HG02938 (cell line): ENCODE measurements around the gene LOC101059915.
"Not testable (repeated sequence)": the region's sequence is repeated elsewhere in the genome, so short reads cannot be mapped to it uniquely, and the experiment has no call there.

ENCODE experiments used
- ATAC-seq: cut with Tn5 transposase; IDR thresholded peaks from one replicate; pipeline ENCODE4 v1.9.1; 2021; ENCODE audit warnings: mild to moderate bottlenecking, moderate library complexity; ENCODE audit not compliant: unreplicated experiment

Gene LOC101059915

GRCh38 chrX:71671043-71671780 lies 3.9 kb downstream of the LOC101059915 start:
- no peak for ATAC-seq

DNA sequence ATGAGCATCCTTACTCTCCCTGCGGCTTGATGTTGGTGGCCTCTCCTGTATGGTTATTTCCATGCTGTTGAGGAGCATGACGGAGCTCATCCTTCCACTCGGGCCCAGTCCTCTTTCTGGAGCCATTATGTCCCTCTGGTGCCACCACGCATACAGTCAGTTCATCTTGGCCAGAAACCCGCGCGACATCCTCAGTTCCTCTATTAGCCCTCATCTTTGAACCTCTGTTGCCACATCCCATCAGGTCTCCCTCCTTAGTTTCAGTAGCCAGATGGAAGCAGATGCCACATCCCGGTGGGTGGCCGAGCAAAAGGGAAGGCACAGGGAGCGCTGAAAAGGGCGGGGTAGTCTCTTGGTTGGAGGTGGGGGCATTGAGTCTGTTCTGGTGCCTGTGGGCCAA lies 4.6 kb downstream of the LOC101059915 start:
- no peak for ATAC-seq

DNA sequence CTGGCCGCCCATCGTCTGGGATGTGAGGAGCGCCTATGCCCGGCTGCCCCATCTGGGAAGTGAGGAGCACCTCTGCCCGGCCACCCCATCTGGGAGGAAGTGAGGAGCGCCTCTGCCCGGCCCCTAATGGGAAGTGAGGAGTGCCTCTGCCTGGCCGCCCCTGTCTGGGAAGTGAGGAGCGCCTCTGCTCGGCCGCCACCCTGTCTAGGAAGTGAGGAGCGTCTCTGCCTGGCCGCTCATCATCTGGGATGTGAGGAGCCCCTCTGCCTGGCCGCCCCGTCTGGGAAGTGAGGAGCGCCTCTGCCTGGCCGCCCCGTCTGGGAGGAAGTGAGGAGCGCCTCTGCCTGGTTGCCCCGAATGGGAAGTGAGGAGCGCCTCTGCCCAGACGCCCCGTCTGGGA lies 8.3 kb downstream of the LOC101059915 start:
- not testable (repeated sequence) for ATAC-seq

DNA sequence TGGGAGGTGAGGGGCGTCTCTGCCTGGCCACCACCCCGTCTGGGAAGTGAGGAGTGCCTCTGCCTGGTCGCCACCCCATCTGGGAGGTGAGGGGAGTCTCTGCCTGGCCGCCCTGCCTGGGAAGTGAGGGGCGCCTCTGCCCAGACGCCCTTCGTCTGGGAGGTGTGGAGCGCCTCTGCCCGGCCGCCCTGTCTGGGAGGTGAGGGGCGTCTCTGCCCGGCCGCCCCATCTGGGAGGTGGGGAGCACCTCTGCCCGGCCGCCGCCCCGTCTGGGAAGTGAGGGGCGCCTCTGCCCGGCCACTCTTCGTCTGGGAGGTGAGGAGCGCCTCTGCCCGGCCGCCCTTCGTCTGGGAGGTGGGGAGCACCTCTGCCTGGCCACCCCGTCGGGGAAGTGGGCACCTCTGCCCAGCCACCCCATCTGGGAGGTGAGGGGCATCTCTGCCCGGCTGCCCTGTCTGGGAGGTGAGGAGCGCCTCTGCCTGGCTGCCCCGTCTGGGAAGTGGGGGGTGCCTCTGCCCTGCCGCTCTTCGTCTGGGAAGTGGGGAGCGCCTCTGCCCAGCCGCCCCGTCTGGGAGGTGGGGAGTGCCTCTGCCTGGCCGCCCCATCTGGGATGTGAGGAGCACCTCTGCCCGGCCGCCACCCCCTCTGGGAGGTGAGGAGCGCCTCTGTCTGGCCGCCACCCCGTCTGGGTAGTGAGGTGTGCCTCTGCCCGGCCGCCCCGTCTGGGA lies 8.9 kb downstream of the LOC101059915 start:
- not testable (repeated sequence) for ATAC-seq

- not testable (repeated sequence) for ATAC-seq
These were observed 9.8 kb downstream of the LOC101059915 start for GRCh38 chrX:71677195-71677594.

DNA sequence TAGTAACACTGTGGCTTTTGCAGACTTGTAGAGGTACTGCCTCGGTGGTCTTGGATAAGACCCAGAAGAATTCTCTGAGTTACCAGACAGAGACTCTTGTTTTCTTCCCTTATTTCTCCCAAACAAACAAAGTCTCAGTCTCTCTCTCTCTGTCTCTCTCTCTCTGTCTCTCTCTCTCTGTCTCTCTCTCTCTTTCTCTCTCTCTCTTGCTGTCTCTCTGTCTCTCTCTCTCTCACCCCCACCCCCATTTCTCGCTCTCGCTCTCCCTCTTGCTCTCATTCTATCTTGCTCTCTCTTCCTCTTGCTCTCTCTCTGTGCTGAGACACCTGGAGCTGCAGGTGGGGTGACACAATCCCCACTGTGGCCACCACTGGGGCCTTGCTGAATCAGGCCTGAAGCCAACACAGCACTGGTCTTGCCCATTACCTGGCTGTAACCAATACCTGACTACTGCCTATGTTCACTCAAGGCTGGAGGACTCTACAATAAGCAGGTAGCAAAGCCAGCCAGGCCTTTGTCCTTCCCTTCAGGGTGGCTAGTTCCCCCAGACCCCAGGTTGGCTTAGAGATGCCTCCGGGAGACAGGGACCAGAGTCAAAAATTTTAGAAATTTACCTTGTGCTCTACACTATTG lies 12.3 kb downstream of the LOC101059915 start:
- ATAC-seq, result no peak

GRCh38 chrX:71696641-71697465 lies 29.5 kb downstream of the LOC101059915 start:
- ATAC-seq, result not testable (repeated sequence)

GRCh38 chrX:71697466-71698298 lies 30.3 kb downstream of the LOC101059915 start:
- ATAC-seq, result not testable (repeated sequence)

DNA sequence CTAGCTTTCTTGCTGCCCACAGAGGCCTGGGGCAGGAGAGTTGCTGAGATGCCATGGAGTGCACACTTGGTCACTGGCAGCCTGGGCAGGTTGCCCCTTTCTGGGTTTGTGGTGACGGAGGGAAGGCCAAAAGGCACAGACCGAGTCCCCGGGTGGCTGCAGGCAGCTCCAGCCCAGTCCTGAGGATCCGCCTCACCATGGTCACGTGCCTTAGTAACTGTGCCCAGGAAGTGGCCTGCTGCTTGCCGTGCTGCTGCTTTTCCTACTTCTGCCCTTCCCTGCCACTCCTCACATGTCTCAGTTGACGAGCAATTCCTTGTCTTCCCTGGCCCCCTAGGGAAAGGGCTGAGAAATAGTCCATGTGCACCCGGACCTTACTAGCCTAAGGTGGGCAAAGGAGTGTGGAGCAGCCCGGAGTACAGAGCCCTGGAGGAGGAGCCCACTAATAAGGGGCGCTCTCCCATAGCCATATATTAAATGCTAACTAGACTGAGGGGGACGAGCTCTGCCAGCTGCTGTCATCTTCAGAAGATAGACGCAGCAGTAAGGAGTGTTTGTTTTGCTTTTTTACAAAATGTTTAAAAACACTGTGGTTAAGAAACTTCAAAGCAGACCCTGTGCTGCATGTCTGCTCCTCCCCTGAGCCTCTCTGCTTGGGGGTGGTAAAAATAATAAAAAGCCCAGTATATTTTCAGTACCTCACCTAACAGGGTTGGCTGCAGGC lies 31.1 kb downstream of the LOC101059915 start:
- ATAC-seq, result not testable (repeated sequence)

DNA sequence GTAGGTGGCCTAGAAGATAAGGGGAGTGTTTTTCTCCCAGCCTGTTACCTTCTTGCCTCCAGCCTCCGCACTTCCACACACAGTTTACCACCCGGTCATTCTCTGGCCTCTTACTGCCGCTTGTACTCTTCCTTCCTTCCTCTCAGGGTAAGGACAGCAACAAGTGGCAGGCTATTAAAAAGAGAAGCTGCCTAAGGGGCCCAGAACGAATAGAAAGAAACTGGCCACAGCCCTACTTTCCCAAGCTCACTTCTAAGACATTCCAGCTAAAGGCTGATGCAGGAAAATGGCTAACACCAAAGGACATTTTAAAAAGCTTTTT lies 31.6 kb downstream of the LOC101059915 start:
- ATAC-seq, result not testable (repeated sequence)

GRCh38 chrX:71702853-71703252 lies 35.5 kb downstream of the LOC101059915 start:
- ATAC-seq, result not testable (repeated sequence)

GRCh38 chrX:71714064-71714463 lies 46.7 kb downstream of the LOC101059915 start:
- ATAC-seq, result not testable (repeated sequence)

DNA sequence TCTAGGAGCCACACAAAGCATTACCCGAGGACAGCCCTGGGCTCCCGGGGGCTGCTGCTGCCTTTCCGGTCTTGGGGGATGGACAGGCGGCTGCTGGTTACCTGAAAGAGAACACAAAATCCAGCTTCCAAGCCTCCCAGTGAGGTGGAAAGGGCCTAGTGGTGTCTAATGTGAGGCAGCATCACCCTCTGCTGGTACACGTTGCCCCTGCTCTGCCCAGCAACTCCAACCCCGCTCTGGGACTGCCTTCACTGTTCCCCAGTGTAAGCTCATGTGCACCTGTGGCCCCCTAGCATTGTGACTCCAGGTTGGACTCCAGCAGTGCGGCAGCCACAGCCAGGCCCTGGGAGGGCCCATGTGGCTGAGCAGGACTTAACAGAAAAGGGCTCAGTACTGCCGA lies 48.2 kb downstream of the LOC101059915 start:
- not testable (repeated sequence) for ATAC-seq

DNA sequence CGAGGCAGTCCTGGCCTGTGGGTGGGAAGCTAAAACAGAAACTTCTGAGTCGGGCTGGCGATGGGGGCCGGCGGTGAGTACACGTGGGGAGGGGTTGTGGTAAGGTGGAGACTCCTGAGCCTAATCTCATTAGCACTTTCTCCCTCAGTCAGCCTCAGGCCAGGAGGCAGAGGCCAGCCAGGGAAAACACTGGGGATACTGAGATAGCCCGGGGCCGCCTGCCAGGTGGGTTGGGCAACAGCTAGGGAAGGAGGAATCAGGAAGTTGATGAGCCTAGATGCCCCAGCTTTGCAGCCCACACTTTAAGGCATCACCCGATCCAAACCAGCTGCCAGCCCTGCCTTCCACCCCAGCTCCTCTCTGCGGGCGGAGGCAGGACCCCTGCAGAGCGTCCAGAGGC lies 49.0 kb downstream of the LOC101059915 start:
- ATAC-seq, result not testable (repeated sequence)

- ATAC-seq, result not testable (repeated sequence)
These were observed 50.8 kb downstream of the LOC101059915 start, which contains the start of gene CXorf49 for GRCh38 chrX:71718185-71718584. Gene CXorf49, minus strand, starts transcription at chrX:71718285. Its CDS starts 134 bp downstream, at chrX:71718151.

- not testable (repeated sequence) for ATAC-seq
These were observed 51.8 kb downstream of the LOC101059915 start for GRCh38 chrX:71719195-71719594.

GRCh38 chrX:71720289-71720886 lies 53.0 kb downstream of the LOC101059915 start:
- ATAC-seq, result not testable (repeated sequence)
